NCI-H146 treated with DMSO at 0.1 percent for 48 hours (cell line): ENCODE results near the gene FBXL5.

Experiments
- DNase-seq: peaks from one replicate; lab custom pipeline; 2025; ENCODE audit not compliant: unreplicated experiment; lab: John Stamatoyannopoulos, UW

The FBXL5 gene

GRCh38 chr4:15655223-15656037 lies at the start of gene FBXL5:
FBXL5 (minus strand) TSS chr4:15655357; CDS start chr4:15655287, 70 bp downstream.
- peak; percentile 82 for DNase-seq

GRCh38 chr4:15704129-15704528 lies 49.0 kb upstream of the FBXL5 start:
- DNase-seq = no peak

- DNase-seq = no peak
These were observed 48.3 kb upstream of the FBXL5 start for GRCh38 chr4:15703439-15703838.

- DNase-seq = no peak
These were observed 47.8 kb upstream of the FBXL5 start, which contains the start of gene BST1 for GRCh38 chr4:15702941-15703403. BST1 (plus strand) TSS chr4:15703065; CDS start chr4:15703145, 80 bp downstream.

- DNase-seq = no peak
These were observed 41.7 kb upstream of the FBXL5 start for GRCh38 chr4:15696866-15697265.

- DNase-seq = no peak
These were observed 40.6 kb upstream of the FBXL5 start for GRCh38 chr4:15695729-15696128.

GRCh38 chr4:15695240-15695699 lies 40.1 kb upstream of the FBXL5 start:
- no peak for DNase-seq

GRCh38 chr4:15694431-15694830 lies 39.3 kb upstream of the FBXL5 start:
- DNase-seq = no peak

- no peak for DNase-seq
These were observed 37.4 kb upstream of the FBXL5 start for GRCh38 chr4:15692602-15693001.

GRCh38 chr4:15691346-15692135 lies 36.4 kb upstream of the FBXL5 start:
- no peak for DNase-seq

GRCh38 chr4:15690020-15690809 lies 35.1 kb upstream of the FBXL5 start:
- no peak for DNase-seq

GRCh38 chr4:15689540-15689939 lies 34.4 kb upstream of the FBXL5 start:
- DNase-seq = no peak

GRCh38 chr4:15688051-15688450 lies 32.9 kb upstream of the FBXL5 start:
- DNase-seq = no peak

- no peak for DNase-seq
These were observed 29.3 kb upstream of the FBXL5 start for GRCh38 chr4:15684498-15684897.

GRCh38 chr4:15683143-15683495 lies 28.0 kb upstream of the FBXL5 start:
- DNase-seq = no peak

- peak; percentile 54 for DNase-seq
These were observed 27.3 kb upstream of the FBXL5 start for GRCh38 chr4:15682242-15683142.

- DNase-seq = peak; percentile 93
These were observed 26.4 kb upstream of the FBXL5 start, which contains the start of gene FAM200B for GRCh38 chr4:15681372-15682241. FAM200B (plus strand) TSS chr4:15681827; CDS start chr4:15686978, 5,151 bp downstream.

GRCh38 chr4:15681067-15681371 lies 25.9 kb upstream of the FBXL5 start:
- no peak for DNase-seq

- no peak for DNase-seq
These were observed 22.4 kb upstream of the FBXL5 start for GRCh38 chr4:15677507-15677988.
